ENCODE results near the gene ORC1.

ORC1 gene

DNA sequence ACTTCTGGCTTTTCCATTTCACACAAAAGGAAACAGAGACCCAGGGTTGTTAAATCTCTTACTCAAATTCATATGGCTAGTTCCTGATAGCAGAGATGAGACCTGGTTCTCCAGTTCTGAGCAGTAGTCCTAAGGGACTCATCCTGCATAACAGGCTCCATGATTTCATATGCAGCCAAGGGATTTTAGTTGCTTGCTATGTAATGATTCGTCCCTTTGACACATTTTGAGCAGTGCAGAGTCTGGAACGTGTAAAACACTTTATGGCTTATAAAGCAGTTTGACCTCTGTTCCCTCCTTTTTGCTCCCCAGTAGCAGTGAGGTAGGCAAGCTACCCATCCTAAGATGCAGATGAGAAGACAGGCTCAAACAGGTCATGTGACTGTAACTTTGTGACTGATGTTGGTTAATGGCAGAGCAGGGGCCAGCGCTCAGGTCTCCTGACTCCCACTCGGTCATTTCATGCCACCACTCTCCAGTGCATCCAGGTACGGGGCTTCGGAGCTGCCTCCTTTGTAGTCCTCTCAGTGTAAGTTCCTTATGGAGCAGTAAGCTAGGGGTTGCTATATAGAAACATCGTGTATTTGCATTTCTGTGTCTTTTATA is 62.5 kb downstream of the ORC1 start:
- no peak for FAIRE-seq

GRCh38 chr1:52337439-52337838 is 66.8 kb downstream of the ORC1 start:
- FAIRE-seq = no peak

DNA sequence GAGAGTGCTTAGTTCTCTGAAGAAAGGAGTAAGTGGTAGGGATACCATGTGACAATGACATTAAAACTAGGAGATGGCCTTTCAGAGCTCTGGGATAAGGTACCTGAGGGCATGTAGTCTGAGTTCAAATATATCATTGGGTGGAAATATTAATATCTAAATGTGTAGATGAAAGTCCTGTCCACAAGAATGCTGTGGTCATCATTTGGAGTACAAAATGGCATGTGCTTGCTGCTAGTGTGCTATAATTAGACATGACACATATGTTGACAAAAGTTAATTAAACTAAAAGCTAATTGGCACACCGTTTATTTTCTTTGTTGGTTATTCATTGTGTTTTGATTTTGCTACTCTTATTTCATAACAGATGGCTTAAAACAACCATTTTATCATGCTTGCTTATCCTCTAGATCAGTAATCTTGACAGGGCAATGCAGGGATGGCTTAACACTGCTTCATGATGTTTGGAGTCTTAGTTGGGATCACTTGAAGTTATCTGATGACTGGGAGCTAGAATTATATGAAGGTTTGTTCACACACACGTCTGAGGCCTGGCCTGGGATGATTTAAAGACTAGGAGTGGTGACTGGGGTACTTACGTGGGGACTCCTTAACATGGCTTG is 69.2 kb downstream of the ORC1 start:
- no peak for FAIRE-seq

- no peak for FAIRE-seq
These were observed 71.8 kb downstream of the ORC1 start for GRCh38 chr1:52332411-52332810.

DNA sequence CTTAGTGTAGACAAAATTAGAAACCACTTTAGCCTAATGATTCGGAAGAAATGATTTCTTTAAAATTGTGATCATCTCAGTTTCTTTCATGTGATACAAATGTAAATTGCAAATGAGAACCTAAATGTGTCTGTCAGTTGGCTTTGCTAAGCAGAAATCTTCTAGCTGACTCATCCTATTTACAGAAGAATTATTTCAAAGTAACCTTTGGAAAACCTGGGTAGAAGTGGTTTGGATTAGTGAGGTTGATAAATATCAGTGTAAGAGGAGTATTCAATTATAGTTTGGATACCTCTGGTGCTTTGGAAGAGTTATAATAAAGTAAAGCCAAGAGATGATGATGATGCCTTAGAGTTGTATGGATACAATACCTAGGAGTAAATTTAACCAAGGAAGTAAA is 75.6 kb downstream of the ORC1 start:
- no peak for FAIRE-seq

DNA sequence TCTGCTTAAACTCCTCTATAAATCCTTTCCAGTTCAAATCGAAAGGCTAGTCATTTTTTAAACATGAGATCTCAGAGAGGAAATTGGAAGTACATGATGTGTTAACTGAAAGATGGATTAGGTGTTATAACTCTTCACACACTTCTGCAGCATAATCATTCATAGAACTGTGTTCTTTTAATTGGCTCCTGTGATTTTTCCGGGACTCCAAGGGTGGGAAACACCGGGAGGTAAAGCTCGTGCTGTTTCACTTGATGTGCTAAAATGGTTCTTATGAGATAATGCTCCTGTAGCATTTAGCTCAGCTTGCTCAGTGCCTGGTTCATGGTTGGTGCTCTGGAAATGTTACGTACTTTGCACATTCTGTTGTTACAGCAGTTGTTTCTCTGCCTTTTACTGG is 78.4 kb downstream of the ORC1 start:
- FAIRE-seq = no peak

GRCh38 chr1:52323731-52324130 is 80.5 kb downstream of the ORC1 start:
- no peak for FAIRE-seq
